Keratinocyte (primary cell): ENCODE measurements around the gene SLC25A47. TPM values are rescaled to one million over a fixed set of nuclear protein-coding genes. Genes with fewer than 3 reads are reported as not detected.

Source experiments
- DNase-seq: peaks from one replicate; pipeline ENCODE4 v3.0.0-alpha.2; 2011; ENCODE audit warnings: low read depth, missing footprints, low spot score
- FAIRE-seq: peaks from 2 replicates; lab custom pipeline; 2011; peaks lifted over from hg19 to GRCh38; lab: Jason Lieb, UNC
- H2AFZ ChIP-seq: 2 replicates; pipeline ENCODE4 v1.6.0; 2012; ENCODE audit warnings: low read length, control low read depth, inconsistent platforms; ENCODE audit not compliant: control insufficient read depth
- H3K27ac ChIP-seq: 2 replicates; pipeline ENCODE4 v1.5.1; 2011; ENCODE audit warnings: low read length; ENCODE audit not compliant: control insufficient read depth, insufficient read depth
- H3K27me3 ChIP-seq: 3 replicates; pipeline ENCODE4 v1.6.0; 2011; ENCODE audit warnings: low read length; ENCODE audit not compliant: control insufficient read depth, insufficient read depth; ENCODE audit errors: extremely low read depth
- H3K36me3 ChIP-seq, 2 experiments: 2 replicates in 1 of 2; 3 replicates in 1 of 2; pipeline ENCODE4 v1.5.1; 2011; ENCODE audit warnings: low read length in 2 of 2, mild to moderate bottlenecking in 1 of 2; ENCODE audit not compliant: control insufficient read depth in 2 of 2, insufficient read depth in 2 of 2; ENCODE audit errors: extremely low read depth in 1 of 2
- H3K4me1 ChIP-seq: 3 replicates; pipeline ENCODE4 v1.5.1; 2011; ENCODE audit warnings: low read length; ENCODE audit not compliant: control insufficient read depth, insufficient read depth; ENCODE audit errors: extremely low read depth
- H3K4me2 ChIP-seq: 3 replicates; pipeline ENCODE4 v1.6.0; 2011; ENCODE audit warnings: low read depth, low read length; ENCODE audit not compliant: control insufficient read depth, insufficient read depth; ENCODE audit errors: extremely low read depth
- H3K4me3 ChIP-seq, 3 experiments: fragments of 200-600 bp in 1 of 3; sonication (generic) in 1 of 3; 2 replicates in 2 of 3; 3 replicates in 1 of 3; pipeline ENCODE4 v1.5.1; 2011 to 2016; ENCODE audit warnings: low read length in 3 of 3, mild to moderate bottlenecking in 3 of 3, control low read depth in 2 of 3, inconsistent platforms in 1 of 3, low read depth in 1 of 3, mixed read lengths in 1 of 3, mixed run types in 1 of 3, moderate library complexity in 1 of 3; ENCODE audit not compliant: control insufficient read depth in 2 of 3, insufficient read depth in 2 of 3; ENCODE audit errors: extremely low read depth in 1 of 3
- H3K79me2 ChIP-seq: 2 replicates; pipeline ENCODE4 v1.6.0; 2012; ENCODE audit warnings: low read length; ENCODE audit not compliant: control insufficient read depth, insufficient read depth
- H3K9ac ChIP-seq: 3 replicates; pipeline ENCODE4 v1.6.0; 2011; ENCODE audit warnings: low read length; ENCODE audit not compliant: control insufficient read depth, insufficient read depth; ENCODE audit errors: extremely low read depth
- H3K9me1 ChIP-seq: 3 replicates; pipeline ENCODE4 v1.6.0; 2011; ENCODE audit warnings: low read length; ENCODE audit not compliant: control insufficient read depth, insufficient read depth; ENCODE audit errors: extremely low read depth
- H3K9me3 ChIP-seq: 2 replicates; pipeline ENCODE4 v1.5.1; 2012; ENCODE audit warnings: low read depth, low read length; ENCODE audit not compliant: control insufficient read depth
- H4K20me1 ChIP-seq: 3 replicates; pipeline ENCODE4 v1.6.0; 2011; ENCODE audit warnings: low read length; ENCODE audit not compliant: control insufficient read depth, insufficient read depth; ENCODE audit errors: extremely low read depth
- EZH2 ChIP-seq: IDR thresholded peaks from one replicate; pipeline ENCODE4 v1.6.1; 2012; ENCODE audit warnings: inconsistent platforms, mild to moderate bottlenecking, low read length, moderate library complexity
- dilution Hi-C: fragments of 300-500 bp; cut with MboI; formaldehyde crosslinking; loops from one replicate; pipeline ENCODE4 v1.7.0; 2020; ENCODE audit warnings: low sequenced_read_pairs; ENCODE audit not compliant: extremely low pct_ligation_motif_present
- polyA plus RNA-seq, 5 experiments: library from polyadenylated mRNA; depleted of rRNA in 3 of 5; stranded (reverse) in 3 of 5; stranded (forward) in 1 of 5; unstranded in 1 of 5; fragments of >200 nt; gene quantifications; 1 replicate in 1 of 5; 2 replicates in 3 of 5; 3 replicates in 1 of 5; pipeline versions ENCODE4 v1.2.1 to v1.2.3, GENCODE V29; 2011 to 2012; ENCODE audit warnings: missing spikeins in 2 of 5, low read depth in 1 of 5, low replicate concordance in 1 of 5
- TF ChIP-seq, protein P1 (sequence below), 3 experiments: IDR thresholded peaks in 1 of 3; conservative IDR thresholded peaks in 1 of 3; optimal IDR thresholded peaks in 1 of 3; 2 replicates in 2 of 3; 3 replicates in 1 of 3; pipeline versions ENCODE3 to v1.5.1; 2011; ENCODE audit warnings: low read length in 3 of 3, mild to moderate bottlenecking in 3 of 3, moderate library complexity in 2 of 3, control low read depth in 1 of 3, inconsistent platforms in 1 of 3; ENCODE audit not compliant: insufficient read depth in 2 of 3; ENCODE audit errors: extremely low read depth in 1 of 3

SLC25A47 gene
- polyA plus RNA-seq, 1 donor (not counting 4 experiments of a cell fraction or from before 2014, with no cell fraction given): not detected

DNA sequence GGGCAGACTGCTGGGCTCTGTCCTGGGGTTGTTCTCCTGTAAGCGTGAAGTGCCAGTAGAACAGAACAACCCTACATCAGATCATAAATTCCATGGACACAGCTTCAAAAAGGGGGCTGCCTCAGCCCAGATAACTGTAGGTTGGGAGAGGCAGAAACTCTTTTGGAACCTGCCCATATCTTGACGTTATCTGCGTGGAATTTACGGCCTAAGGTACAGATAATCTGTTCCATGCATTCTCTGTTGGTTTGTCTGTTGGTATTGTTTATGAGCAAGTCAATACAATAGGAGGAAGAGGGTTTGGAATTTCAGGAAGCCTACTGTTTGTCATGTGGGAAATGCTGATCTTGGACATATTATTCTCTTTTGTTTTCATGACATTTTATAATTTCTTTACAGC lies 36.7 kb downstream of the SLC25A47 start:
- no peak for FAIRE-seq
- H3K36me3 ChIP-seq: peaks cover 17 to 19% of the 10 kb centered on the region in 2 experiments
- no peaks in the 10 kb centered on the region for H3K4me1 ChIP-seq
- H3K27me3 ChIP-seq: no peaks in the 10 kb centered on the region
- no peak overlapping the region for H3K4me3 ChIP-seq
- dilution Hi-C loops: no loop called here
- H3K27ac ChIP-seq: no peak overlapping the region
- H2AFZ ChIP-seq: no peak overlapping the region
- TF ChIP-seq, protein P1, sequence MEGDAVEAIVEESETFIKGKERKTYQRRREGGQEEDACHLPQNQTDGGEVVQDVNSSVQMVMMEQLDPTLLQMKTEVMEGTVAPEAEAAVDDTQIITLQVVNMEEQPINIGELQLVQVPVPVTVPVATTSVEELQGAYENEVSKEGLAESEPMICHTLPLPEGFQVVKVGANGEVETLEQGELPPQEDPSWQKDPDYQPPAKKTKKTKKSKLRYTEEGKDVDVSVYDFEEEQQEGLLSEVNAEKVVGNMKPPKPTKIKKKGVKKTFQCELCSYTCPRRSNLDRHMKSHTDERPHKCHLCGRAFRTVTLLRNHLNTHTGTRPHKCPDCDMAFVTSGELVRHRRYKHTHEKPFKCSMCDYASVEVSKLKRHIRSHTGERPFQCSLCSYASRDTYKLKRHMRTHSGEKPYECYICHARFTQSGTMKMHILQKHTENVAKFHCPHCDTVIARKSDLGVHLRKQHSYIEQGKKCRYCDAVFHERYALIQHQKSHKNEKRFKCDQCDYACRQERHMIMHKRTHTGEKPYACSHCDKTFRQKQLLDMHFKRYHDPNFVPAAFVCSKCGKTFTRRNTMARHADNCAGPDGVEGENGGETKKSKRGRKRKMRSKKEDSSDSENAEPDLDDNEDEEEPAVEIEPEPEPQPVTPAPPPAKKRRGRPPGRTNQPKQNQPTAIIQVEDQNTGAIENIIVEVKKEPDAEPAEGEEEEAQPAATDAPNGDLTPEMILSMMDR (optimal IDR thresholded peaks at IDR 0.05 in 1 of 3, IDR thresholded peaks at IDR 0.05 in 1 of 3, conservative IDR thresholded peaks at IDR 0.05 in 1 of 3; ENCODE audit: extremely low read depth in 1 of 3, insufficient read depth in 2 of 3, low read length in 3 of 3): no peak
- TF ChIP-seq EZH2: no peak
- H3K9ac ChIP-seq: no peak overlapping the region
- H3K79me2 ChIP-seq: no peaks in the 10 kb centered on the region
- no peaks in the 10 kb centered on the region for H4K20me1 ChIP-seq
- H3K9me1 ChIP-seq: no peaks in the 10 kb centered on the region
- no peaks in the 10 kb centered on the region for H3K9me3 ChIP-seq
- DNase-seq: no peak
- no peak overlapping the region for H3K4me2 ChIP-seq

DNA sequence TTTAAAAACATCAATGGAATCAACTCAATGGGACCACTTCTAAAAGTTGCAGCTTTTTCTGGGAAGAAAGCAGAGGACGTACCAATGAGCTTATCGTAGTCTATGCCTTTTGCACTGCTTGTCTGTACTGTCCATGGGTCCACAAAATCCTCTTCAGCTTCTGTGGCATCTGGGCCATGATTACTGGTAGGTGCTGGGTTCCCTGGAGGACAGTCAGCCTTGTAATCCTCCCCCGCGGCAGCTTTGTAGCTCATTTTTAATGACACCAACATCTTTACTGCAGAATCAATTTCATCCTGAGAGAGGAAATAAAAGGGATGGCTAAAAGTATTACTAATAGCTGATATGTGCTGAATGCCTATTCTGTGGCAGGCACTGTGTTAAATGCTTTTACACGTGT lies 38.5 kb downstream of the SLC25A47 start:
- no peak overlapping the region for H3K27ac ChIP-seq
- H3K9me3 ChIP-seq: no peaks in the 10 kb centered on the region
- H3K4me1 ChIP-seq: no peaks in the 10 kb centered on the region
- no peaks in the 10 kb centered on the region for H3K9me1 ChIP-seq
- H3K36me3 ChIP-seq: peaks cover 15 to 22% of the 10 kb centered on the region in 2 experiments
- FAIRE-seq: no peak
- no peaks in the 10 kb centered on the region for H3K79me2 ChIP-seq
- no peak for TF ChIP-seq EZH2
- TF ChIP-seq, protein P1 (optimal IDR thresholded peaks at IDR 0.05 in 1 of 3, IDR thresholded peaks at IDR 0.05 in 1 of 3, conservative IDR thresholded peaks at IDR 0.05 in 1 of 3; ENCODE audit: extremely low read depth in 1 of 3, insufficient read depth in 2 of 3, low read length in 3 of 3): no peak
- no peak overlapping the region for H3K4me2 ChIP-seq
- no peaks in the 10 kb centered on the region for H4K20me1 ChIP-seq
- no peak for DNase-seq
- no peak overlapping the region for H3K4me3 ChIP-seq
- H3K9ac ChIP-seq: no peak overlapping the region
- H2AFZ ChIP-seq: no peak overlapping the region
- dilution Hi-C loops: no loop called here
- no peaks in the 10 kb centered on the region for H3K27me3 ChIP-seq
